B cell (primary cell): Measurements from ENCODE around the gene DNM2. TPM values are rescaled to one million over a fixed set of nuclear protein-coding genes. Genes with fewer than 3 reads are reported as not detected.
A peak's percentile ranks its signal among the peaks of the same experiment; 100 is the strongest.

Experiments used
- ATAC-seq: fragments of 200-7000 bp; cut with Tn5 transposase; one replicate; pipeline ENCODE4 v1.10.0; 2021; ENCODE audit warnings: low read depth, mild to moderate bottlenecking, moderate number of reproducible peaks, moderate library complexity
- CTCF ChIA-PET: fragments of 350-600 bp; sonication (Branson Sonifier 250); formaldehyde crosslinking; loops from one replicate; lab custom pipeline; 2021; ENCODE audit warnings: antibody characterized with exemption, inconsistent platforms; lab: Charles Lee
- POLR2A ChIA-PET: fragments of 350-600 bp; sonication (Branson Sonifier 250); formaldehyde crosslinking; loops from one replicate; lab custom pipeline; 2021; ENCODE audit warnings: antibody characterized with exemption; lab: Charles Lee
- DNase-seq: peaks from one replicate; pipeline ENCODE4 v3.0.0; 2013
- H2AFZ ChIP-seq: 2 replicates; pipeline ENCODE4 v1.6.1; 2012; ENCODE audit warnings: mild to moderate bottlenecking, low read depth, low read length; ENCODE audit not compliant: insufficient read depth, poor library complexity, severe bottlenecking
- H3K27ac ChIP-seq, 2 donors: 1 replicate in 1 of 2; 2 replicates in 1 of 2; pipeline ENCODE4 v1.5.1; 2012 to 2013; ENCODE audit warnings: low read length in 2 of 2, mild to moderate bottlenecking in 2 of 2, moderate library complexity in 1 of 2
- H3K27me3 ChIP-seq, 4 experiments: fragments of 200-600 bp in 1 of 4; sonication (generic) in 1 of 4; replicated peaks in 1 of 4; 1 replicate in 2 of 4; 2 replicates in 2 of 4; pipeline versions ENCODE4 v1.6.1 to v1.7.0; 2013 to 2016; ENCODE audit warnings: low read length in 3 of 4, mild to moderate bottlenecking in 2 of 4, mixed read lengths in 1 of 4, moderate library complexity in 1 of 4; ENCODE audit not compliant: insufficient read depth in 4 of 4, control insufficient read depth in 3 of 4; ENCODE audit errors: control extremely low read depth in 1 of 4
- H3K36me3 ChIP-seq, 2 experiments: replicated peaks in 1 of 2; 1 replicate in 1 of 2; 2 replicates in 1 of 2; pipeline versions ENCODE4 v1.6.1 to v1.7.1; 2013; ENCODE audit warnings: low read length in 1 of 2; ENCODE audit not compliant: insufficient read depth in 2 of 2, control insufficient read depth in 1 of 2; ENCODE audit errors: control extremely low read depth in 1 of 2, extremely low read depth in 1 of 2
- H3K4me1 ChIP-seq, 2 donors: fragments of 200-600 bp in 1 of 2; sonication (generic) in 1 of 2; 1 replicate in 1 of 2; 2 replicates in 1 of 2; pipeline versions ENCODE4 v1.5.1 to v1.6.1; 2013 to 2017; ENCODE audit warnings: low read length in 2 of 2; ENCODE audit not compliant: control insufficient read depth in 2 of 2, insufficient read depth in 2 of 2
- H3K4me2 ChIP-seq: replicated peaks from 2 replicates; pipeline ENCODE3; 2012; ENCODE audit warnings: mild to moderate bottlenecking, low read depth, low read length; ENCODE audit not compliant: poor library complexity, severe bottlenecking
- H3K4me3 ChIP-seq, 5 experiments: fragments of 200-600 bp in 1 of 5; sonication (generic) in 1 of 5; 1 replicate in 3 of 5; 2 replicates in 2 of 5; pipeline versions ENCODE4 v1.5.1 to v1.7.0; 2011 to 2016; ENCODE audit warnings: low read length in 4 of 5, mild to moderate bottlenecking in 4 of 5, low read depth in 2 of 5, control low read depth in 1 of 5, moderate library complexity in 1 of 5; ENCODE audit not compliant: insufficient read depth in 1 of 5; ENCODE audit errors: control extremely low read depth in 1 of 5, extremely low read depth in 1 of 5
- H3K79me2 ChIP-seq: fragments of 200-600 bp; sonication (generic); one replicate; pipeline ENCODE4 v1.6.0; 2016; ENCODE audit warnings: low read length; ENCODE audit not compliant: control insufficient read depth, insufficient read depth
- H3K9ac ChIP-seq: fragments of 200-600 bp; sonication (generic); 2 replicates; pipeline ENCODE4 v1.6.1; 2017; ENCODE audit warnings: mild to moderate bottlenecking, low read length, moderate library complexity
- H3K9me3 ChIP-seq, 3 donors: one replicate each; pipeline versions ENCODE4 v1.6.1 to v1.7.1; 2013; ENCODE audit warnings: low read length in 2 of 3; ENCODE audit not compliant: control insufficient read depth in 2 of 3, insufficient read depth in 1 of 3; ENCODE audit errors: control extremely low read depth in 1 of 3
- H4K20me1 ChIP-seq: 2 replicates; pipeline ENCODE4 v1.6.0; 2012; ENCODE audit warnings: mild to moderate bottlenecking, low read length; ENCODE audit not compliant: insufficient read depth, control insufficient read depth, poor library complexity, severe bottlenecking
- H3K27ac Mint-ChIP-seq: one replicate; pipeline ENCODE4 v1.8.0; 2021; ENCODE audit warnings: mixed read lengths
- H3K27me3 Mint-ChIP-seq: one replicate; pipeline ENCODE4 v1.8.0; 2021; ENCODE audit warnings: mixed read lengths
- H3K4me1 Mint-ChIP-seq: one replicate; pipeline ENCODE4 v1.8.0; 2021; ENCODE audit warnings: mixed read lengths
- H3K4me3 Mint-ChIP-seq: one replicate; pipeline ENCODE4 v1.8.0; 2021; ENCODE audit warnings: mixed read lengths
- H3K9me3 Mint-ChIP-seq: one replicate; pipeline ENCODE4 v1.8.0; 2022; ENCODE audit warnings: mixed read lengths; ENCODE audit not compliant: insufficient read depth
- EZH2 ChIP-seq: IDR thresholded peaks from 2 replicates; pipeline ENCODE4 v1.6.1; 2012; ENCODE audit warnings: borderline replicate concordance, low read depth, mild to moderate bottlenecking, moderate library complexity, low read length; ENCODE audit not compliant: insufficient read depth, poor library complexity, severe bottlenecking
- WGBS: methylation state at CpG from one replicate; pipeline ENCODE4 v1.1.5; 2013; ENCODE audit warnings: missing lambda C conversion rate; ENCODE audit not compliant: insufficient coverage; 5-methylcytosine and 5-hydroxymethylcytosine counted together
- intact Hi-C: fragments of 100-400 bp; cut with micrococcal nuclease; formaldehyde crosslinking; loops from one replicate; pipeline ENCODE4 v1.10.0; 2022
- polyA plus RNA-seq: library from polyadenylated mRNA; depleted of rRNA; stranded (reverse); fragments of >200 nt; gene quantifications from 2 replicates; pipeline ENCODE4 v1.2.3, GENCODE V29; 2012
- total RNA-seq, 2 donors: library from RNA; stranded (reverse); fragments of 120-200 nt in 1 of 2; gene quantifications; 1 replicate in 1 of 2; 2 replicates in 1 of 2; pipeline versions ENCODE4 v1.2.3 to v1.2.4, GENCODE V29; 2013 to 2022
- TF ChIP-seq, protein P1 (sequence below): fragments of 200-600 bp; IDR thresholded peaks from one replicate; pipeline ENCODE4 v1.8.0; 2022; ENCODE audit warnings: antibody characterized with exemption, mild to moderate bottlenecking

DNM2 gene
- total and polyA plus RNA-seq, 2 donors (not counting 1 experiment from before 2014, with no cell fraction given), result 163 to 353 TPM

DNA sequence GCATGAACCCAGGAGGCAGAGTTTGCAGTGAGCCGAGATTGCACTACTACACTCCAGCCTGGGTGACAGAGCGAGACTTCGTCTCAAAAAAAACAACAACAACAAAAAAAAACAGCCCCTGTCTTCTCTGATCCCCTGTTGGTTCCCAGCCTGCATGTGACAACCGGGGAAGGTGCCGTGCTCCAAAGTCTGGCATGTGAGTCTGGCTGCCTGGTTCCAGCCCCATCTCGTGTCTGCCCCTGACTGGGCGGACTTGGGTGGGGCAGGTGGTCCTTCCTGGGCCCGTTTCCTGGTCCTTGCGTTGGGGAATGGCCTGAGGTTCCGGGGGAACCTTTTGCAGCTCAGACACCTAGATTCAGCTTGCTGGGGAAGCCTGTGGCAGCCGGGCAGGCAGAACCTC is 50.5 kb downstream of the DNM2 start:
- H3K27me3 ChIP-seq, result no peaks in the 10 kb centered on the region
- H3K27ac ChIP-seq, result peak overlapping the region in 1 of 2 donors; percentile 66
- no peak for ATAC-seq
- H3K9me3 Mint-ChIP-seq, result no peaks in the 10 kb centered on the region
- DNase-seq, result no peak
- peaks cover 91% of the 10 kb centered on the region for H3K79me2 ChIP-seq
- peaks cover 84% of the 10 kb centered on the region for H4K20me1 ChIP-seq
- no peaks in the 10 kb centered on the region for H3K27me3 Mint-ChIP-seq
- H3K4me1 ChIP-seq, result peaks cover 27 to 49% of the 10 kb centered on the region in 2 donors
- no peak overlapping the region for H2AFZ ChIP-seq
- H3K4me1 Mint-ChIP-seq, result peaks cover 57% of the 10 kb centered on the region
- no peak overlapping the region for H3K9ac ChIP-seq
- H3K4me3 ChIP-seq, result no peak overlapping the region
- intact Hi-C loops, result no loop called here
- no peak for TF ChIP-seq EZH2
- TF ChIP-seq, protein P1, sequence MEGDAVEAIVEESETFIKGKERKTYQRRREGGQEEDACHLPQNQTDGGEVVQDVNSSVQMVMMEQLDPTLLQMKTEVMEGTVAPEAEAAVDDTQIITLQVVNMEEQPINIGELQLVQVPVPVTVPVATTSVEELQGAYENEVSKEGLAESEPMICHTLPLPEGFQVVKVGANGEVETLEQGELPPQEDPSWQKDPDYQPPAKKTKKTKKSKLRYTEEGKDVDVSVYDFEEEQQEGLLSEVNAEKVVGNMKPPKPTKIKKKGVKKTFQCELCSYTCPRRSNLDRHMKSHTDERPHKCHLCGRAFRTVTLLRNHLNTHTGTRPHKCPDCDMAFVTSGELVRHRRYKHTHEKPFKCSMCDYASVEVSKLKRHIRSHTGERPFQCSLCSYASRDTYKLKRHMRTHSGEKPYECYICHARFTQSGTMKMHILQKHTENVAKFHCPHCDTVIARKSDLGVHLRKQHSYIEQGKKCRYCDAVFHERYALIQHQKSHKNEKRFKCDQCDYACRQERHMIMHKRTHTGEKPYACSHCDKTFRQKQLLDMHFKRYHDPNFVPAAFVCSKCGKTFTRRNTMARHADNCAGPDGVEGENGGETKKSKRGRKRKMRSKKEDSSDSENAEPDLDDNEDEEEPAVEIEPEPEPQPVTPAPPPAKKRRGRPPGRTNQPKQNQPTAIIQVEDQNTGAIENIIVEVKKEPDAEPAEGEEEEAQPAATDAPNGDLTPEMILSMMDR, result no peak
- peaks cover 0 to 7% (median 0%) of the 10 kb centered on the region in 3 donors for H3K9me3 ChIP-seq
- peak overlapping the region; percentile 51 for H3K4me2 ChIP-seq
- 94% methylated on average over 11 of the region's 11 CpGs for WGBS
- ChIA-PET CTCF (interaction anchor here (1.4 to 4.3 kb wide), 3 partner anchors 37 to 96 kb away, joined by 4 to 33 read pairs (median 6); partner anchors contain the start of gene DNM2), POLR2A (interaction anchor here (0.6 to 0.9 kb wide), 2 partner anchors 48 to 67 kb away, joined by 3 read pairs; partner anchors contain the start of gene TMED1)
- peaks cover 3 to 49% of the 10 kb centered on the region in 2 experiments for H3K36me3 ChIP-seq
- peak overlapping the region; percentile 6 for H3K4me3 Mint-ChIP-seq
- H3K27ac Mint-ChIP-seq, result peak overlapping the region; percentile 88

DNA sequence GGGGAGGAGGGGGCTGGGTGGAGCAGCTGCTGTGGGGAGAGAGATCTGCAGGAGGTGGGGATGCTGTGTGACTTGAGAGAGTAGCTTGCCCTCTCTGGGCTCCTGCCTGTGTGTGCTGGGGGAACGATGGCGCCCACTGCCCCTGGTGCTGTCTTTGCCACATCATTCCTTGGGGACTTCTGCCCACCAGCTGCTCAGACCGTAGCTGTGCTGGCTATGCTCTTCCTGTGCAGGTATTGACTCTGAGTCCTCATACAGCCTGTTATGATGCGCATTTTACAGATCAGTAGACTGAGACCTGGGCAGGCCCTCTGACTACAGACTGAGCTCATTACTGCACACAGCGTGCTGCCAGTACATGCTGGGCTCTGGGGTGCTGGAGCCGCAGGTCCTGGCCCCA is 51.1 kb downstream of the DNM2 start:
- H3K27me3 ChIP-seq, result no peaks in the 10 kb centered on the region
- Mint-ChIP-seq H3K9me3 (no peaks in the 10 kb centered on the region), H3K4me3 (peak overlapping the region; percentile 6), H3K27ac (peak overlapping the region; percentile 88), H3K27me3 (no peaks in the 10 kb centered on the region), H3K4me1 (peaks cover 53% of the 10 kb centered on the region)
- H3K27ac ChIP-seq, result peak overlapping the region in 1 of 2 donors; percentile 66
- no peak overlapping the region for H3K4me3 ChIP-seq
- H3K36me3 ChIP-seq, result peaks cover 4 to 51% of the 10 kb centered on the region in 2 experiments
- intact Hi-C loops, result no loop called here
- H3K4me1 ChIP-seq, result peaks cover 21 to 44% of the 10 kb centered on the region in 2 donors
- no peak for TF ChIP-seq EZH2
- TF ChIP-seq, protein P1, result no peak
- ATAC-seq, result peak; percentile 53
- peak overlapping the region; percentile 51 for H3K4me2 ChIP-seq
- no peak overlapping the region for H2AFZ ChIP-seq
- H3K79me2 ChIP-seq, result peaks cover 85% of the 10 kb centered on the region
- peaks cover 78% of the 10 kb centered on the region for H4K20me1 ChIP-seq
- ChIA-PET POLR2A (interaction anchor here (0.5 to 0.9 kb wide), 4 partner anchors 16 to 215 kb away, joined by 3 to 5 read pairs (median 3); partner anchors contain the start of gene TMED1), CTCF (interaction anchor here (0.7 to 4.3 kb wide), 5 partner anchors 10 to 96 kb away, joined by 3 to 33 read pairs (median 5); partner anchors contain the start of gene DNM2)
- 32% methylated on average over 6 of the region's 6 CpGs for WGBS
- H3K9me3 ChIP-seq, result peaks cover 0 to 1% (median 0%) of the 10 kb centered on the region in 3 donors
- no peak for DNase-seq
- H3K9ac ChIP-seq, result no peak overlapping the region
